Activated CD4-positive, CD25-positive, alpha-beta regulatory T cell (primary cell): ENCODE results near the gene PRKRIP1.
"Not testable (repeated sequence)": the region's sequence is repeated elsewhere in the genome, so short reads cannot be mapped to it uniquely, and the experiment has no call there.

ENCODE experiments used
- DNase-seq, 4 experiments: peaks; one replicate each; lab custom pipeline; 2025; lab: John Stamatoyannopoulos, UW

The PRKRIP1 gene

DNA sequence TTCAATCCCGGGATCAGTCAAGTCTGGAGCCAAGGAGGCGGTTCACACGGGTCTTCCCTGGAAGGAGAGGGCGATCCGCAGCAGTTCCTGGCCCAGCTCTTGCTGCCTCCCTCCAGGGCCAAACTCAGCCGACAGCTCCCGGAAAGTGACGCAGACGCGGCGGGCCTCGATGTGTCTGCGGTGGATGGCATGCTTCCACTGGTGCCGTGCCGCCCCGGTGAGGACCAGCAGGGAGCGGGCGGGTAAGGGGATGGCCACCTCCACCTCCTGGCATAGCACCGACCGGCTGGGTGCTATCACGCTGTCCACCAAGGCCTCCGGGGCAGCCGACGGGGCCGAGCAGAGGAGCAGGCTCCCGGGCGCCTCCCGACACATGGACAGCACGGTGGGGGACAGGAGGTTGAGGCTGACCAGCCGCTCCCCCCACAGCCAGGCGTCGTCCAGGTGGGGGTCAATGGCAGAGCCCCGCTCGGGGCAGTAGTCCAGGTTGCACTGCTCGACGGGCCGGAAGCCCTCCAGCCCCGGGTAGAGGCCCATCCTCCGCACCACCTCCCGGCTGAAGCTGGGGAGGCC is 61.3 kb downstream of the PRKRIP1 start:
- no peak for DNase-seq

DNA sequence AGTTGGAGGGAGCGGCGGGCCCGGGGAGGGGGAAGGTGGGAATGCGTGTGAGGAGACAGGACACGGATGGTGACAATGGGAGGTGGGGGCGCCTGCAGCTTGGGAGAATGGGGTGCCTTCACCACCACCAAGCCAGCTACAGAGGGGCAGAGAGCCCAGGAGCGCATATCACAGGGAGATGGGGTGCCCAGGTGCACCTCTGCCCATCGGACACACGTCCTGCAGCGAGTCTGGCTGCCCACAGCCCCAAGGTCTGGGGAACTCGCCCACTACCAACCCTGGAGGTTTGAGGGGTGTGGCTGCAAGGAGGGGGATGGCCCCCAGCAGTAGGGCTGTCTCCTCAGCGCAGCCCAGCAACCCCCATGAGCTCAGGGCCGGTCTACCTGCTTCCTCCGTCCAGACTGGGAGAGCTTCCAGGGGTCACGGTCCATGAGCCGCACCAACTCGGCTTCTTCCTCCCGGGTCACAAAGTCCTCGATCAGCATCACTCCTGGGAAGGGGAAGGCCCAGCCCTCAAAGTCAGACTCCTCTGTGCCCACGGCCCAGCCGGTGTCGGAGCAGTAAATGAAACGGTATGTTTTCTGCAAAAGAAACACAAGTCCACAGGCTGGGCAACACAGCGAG is 63.2 kb downstream of the PRKRIP1 start:
- no peak for DNase-seq

DNA sequence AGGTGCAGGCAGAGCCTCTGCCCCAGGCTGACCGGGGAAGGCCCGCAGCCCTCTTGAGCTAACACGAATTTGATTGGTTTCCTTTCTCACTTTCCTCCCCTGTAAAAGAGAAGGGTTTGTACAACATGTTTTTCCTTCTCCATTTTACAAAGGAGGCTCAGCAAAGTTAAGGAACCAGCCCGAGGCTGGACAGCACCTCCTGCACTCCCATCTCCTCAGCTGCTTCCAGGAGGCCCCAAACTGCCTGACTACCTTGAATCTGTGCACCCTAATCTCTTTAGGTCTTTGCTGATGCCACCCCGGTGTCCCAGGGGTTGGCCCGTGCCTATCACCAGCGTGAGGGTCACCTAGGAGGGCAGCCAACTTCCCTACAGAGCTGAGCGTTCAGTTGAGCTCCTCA is 64.3 kb downstream of the PRKRIP1 start:
- no peak for DNase-seq

DNA sequence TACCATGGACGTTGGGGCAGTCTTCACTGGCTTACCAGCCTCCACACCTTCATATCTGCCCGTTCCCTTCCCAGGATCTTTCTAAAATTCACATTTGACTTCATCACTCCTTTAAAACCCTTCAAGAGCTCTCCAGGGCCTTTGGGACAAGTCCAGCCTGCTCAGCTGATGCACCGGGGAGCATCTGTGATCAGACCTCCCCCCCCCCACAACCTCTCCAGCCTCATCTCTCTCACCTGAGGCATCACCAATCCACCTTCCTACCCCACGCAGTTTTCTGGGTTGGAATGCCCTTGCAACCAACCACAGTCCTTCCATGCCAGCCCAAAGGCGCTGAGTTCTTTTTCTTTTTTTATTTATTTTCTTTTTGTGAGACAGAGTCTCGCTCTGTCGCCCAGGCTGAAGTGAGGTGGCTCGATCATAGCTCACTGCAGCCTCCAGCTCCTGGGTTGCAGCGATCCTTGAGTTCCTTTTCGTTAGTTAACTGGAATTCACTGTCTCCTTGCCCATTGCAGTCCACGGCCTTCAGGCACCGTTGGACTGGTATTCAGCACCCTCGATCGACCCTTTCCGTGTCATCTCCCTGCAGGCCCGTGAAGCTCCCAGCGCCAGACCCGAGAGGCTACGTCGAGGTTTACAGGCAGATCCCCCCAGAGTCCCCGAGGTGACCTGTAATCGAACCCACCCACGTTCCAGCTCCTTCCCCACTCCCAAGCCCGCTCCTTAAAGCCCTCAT is 67.8 kb downstream of the PRKRIP1 start:
- no peak for DNase-seq

DNA sequence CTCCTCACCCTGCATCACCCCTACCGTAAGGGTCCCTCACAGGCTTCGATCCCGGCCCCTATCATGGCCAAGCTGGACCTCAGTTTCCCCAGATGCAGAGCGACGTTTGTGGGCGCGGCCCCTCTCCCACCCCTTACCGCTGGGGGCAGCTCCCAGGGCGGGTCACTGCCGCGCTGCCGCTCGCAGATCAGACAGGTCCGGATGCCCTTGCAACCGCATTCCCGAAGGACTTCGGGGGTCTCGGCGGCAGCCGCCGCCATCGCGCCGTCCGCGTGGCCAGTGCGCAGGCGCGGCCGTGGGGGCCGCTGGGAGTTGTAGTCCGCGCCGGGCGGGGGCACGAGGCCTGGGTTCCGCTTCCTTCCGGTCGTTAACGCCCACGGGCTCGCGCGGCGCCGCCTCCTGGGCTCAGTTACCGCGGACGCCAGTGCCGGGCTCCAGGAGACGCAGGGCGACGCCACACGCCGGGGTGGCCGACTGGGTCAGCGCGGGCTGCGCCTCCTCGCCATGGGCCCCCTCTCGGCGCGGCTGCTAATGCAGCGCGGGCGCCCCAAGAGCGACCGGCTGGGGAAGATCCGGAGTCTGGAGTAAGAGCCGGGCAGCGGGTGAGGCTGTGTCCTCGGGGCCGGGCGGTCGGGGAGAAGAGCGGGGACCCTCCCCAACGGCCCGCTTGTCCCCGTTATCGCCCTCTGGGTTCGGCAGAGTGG is 68.6 kb downstream of the PRKRIP1 start, which contains the start of the genes ALKBH4 and LRWD1:
Gene ALKBH4, minus strand, starts transcription at position 287 of the 704 bp plus-strand sequence. Its CDS starts 27 bp downstream, at position 260.
Gene LRWD1, plus strand, starts transcription at position 408 of the 704 bp plus-strand sequence. Its CDS starts 97 bp downstream, at position 505.
- peak; percentile 89 to 95 (median 91) for DNase-seq

DNA sequence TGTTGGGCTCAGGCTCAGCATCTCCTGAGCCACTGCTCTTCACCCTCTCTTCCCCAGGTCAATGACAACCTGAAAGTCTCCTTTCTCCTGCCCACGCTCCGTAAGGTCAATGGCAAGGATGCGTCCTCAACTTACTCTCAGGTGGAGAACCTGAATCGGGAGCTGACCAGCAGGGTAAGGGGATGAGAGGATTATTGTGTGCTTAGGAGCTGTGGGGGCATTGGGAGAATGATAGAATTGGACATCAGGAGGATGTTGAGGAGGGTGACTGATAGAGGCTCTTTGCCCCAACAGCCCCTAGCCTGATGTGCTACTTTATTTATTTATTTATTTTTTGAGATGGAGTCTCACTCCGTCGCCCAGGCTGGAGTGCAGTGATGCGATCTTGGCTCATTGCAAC is 69.9 kb downstream of the PRKRIP1 start:
- no peak for DNase-seq

DNA sequence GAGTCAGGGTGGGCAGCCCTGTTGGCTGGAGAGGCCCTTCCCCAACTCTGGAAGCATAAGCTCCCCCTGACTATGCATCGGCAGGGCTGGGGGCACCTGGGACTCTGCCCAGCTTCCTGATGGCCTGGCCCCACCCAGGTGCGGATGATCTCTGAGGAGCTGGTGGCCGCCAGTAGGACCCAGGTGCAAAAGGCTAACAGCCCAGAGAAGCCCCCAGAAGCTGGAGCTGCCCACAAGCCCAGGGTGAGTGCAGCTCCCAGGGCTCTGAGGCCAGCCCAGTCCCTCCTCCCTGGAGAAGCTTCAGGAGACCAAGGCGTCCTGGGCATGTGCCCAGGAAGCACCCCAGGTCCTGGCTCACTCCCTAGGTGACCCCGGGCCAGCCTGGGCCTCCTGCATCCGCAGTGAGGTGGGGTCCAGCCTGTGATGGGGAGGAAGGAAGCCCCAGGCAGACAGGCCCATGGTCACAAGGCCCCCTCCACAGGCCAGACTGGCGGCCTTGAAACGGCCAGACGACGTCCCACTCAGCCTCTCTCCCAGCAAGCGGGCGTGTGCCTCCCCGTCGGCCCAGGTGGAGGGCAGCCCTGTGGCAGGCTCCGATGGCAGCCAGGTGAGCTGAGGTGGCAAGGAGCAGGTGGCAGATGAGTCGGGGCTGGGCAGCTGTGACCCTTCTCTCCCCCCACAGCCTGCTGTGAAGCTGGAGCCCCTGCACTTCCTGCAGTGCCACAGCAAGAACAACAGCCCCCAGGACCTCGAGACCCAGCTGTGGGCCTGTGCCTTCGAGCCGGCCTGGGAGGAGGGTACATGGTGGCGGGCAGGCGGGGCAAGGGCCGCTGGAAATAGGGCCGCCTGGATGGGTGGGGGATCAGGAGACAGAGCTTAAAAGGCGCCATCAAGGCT is 71.7 kb downstream of the PRKRIP1 start:
- DNase-seq = no peak

DNA sequence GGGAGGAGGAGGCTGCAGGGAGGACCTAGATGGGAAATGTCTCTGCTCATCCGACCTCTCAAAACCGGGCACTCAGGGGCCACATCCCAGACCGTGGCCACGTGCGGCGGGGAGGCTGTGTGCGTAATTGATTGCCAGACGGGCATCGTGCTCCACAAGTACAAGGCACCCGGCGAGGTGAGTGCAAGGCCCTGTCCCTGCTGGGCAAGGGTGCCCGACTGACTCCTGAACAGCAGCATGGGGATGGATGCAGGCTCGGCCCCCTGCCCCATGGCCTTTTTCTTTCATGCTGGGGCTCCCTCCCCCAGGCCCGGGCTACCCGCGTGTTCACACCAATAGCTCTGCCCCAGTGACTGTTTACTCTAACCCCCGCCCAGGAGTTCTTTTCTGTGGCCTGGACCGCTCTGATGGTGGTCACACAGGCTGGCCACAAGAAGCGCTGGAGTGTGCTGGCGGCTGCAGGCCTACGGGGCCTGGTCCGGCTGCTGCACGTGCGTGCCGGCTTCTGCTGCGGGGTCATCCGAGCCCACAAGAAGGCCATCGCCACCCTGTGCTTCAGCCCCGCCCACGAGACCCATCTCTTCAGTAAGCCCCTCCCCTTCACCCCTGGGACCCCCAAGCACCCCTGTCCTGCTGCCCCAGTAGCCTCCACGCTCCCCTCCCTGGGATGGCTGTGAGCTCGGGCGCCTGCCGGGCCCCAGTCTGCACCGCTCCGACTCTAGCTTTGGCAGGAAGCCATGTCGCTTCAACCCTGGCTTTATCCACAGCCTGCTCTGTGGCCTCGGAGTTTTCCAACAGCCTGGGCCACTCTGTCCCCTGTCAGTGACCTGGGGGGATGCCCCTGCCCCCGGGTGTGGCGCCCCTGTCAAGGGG is 72.6 kb downstream of the PRKRIP1 start:
- DNase-seq = no peak

DNA sequence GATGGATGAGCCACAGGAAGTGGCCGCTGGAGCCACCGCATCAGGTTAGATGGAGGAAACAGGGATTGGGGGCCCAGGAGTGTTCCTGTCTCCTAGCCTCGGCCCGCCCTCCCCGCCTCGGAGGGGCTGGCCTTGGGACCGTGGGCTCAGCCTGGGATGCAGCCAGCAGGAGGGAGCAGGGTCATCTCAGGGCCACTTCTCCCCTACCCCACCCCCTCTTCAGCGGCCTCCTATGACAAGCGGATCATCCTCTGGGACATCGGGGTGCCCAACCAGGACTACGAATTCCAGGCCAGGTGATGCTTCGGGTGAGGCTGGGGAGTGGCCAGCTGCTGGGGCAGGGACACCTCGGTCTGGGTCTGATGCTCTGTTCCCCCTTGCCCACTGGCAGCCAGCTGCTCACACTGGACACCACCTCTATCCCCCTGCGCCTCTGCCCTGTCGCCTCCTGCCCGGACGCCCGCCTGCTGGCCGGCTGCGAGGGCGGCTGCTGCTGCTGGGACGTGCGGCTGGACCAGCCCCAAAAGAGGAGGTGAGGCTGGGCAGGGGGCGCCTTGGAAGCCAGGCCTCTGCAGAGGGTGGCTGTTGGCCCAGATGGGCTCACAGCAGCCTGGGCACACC is 73.3 kb downstream of the PRKRIP1 start:
- DNase-seq = no peak

DNA sequence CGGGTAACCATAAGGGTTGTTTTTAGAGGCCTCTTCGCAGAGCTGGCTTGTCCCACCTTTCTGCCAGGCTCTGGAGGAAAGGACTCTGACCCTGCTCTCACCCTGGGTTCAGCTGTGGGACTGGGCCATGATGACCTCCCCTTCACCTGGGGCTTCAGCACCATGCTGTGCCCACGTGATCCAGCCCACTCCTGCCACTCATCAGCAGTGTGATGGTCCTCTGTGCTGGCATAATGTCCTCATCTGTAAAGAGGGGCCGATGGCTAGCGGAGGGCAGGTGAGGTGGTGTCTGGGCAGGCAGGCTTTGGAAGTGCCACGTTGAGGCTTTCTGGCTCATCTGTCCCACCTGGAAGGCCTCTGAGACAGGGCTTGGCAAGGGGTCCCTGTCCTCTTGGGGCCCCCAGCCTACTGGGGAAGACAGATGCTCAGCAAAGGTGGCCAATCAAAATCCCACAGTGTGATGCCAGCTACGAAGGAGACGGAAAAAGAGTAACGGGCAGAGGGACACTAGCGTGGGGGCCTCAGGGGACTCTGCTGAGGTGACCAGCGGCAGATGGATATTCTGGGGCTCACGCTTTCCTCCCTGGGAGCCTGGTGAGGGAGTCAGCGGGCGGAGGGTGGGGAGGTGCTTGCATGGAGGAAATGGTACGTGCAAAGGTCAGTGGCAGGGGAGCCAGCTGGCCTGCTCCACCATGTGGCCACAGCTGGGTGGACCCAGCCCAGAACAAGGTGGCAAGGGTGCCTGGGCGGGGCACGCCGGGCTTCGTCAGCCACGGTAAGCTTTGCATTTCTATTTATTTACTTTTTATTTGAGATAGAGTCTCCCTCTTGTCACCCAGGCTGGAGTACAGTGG is 74.0 kb downstream of the PRKRIP1 start:
- no peak for DNase-seq

DNA sequence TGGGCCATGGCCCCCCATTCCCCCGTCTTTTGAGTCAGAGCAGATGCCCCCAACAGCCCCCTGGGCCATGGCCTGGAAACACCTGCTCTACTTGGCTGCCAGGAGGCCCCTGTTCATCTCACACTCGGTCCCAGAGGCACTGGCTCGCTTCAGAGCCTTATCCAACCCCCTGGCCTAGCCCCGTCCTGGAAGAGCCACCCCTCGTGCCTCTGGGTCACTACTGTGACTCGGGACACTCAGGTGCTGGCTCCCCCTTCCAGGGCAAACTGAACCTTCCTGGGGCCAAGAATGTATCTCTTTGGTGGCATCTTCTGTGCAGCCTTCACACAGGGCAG is 75.6 kb downstream of the PRKRIP1 start:
- no peak for DNase-seq

DNA sequence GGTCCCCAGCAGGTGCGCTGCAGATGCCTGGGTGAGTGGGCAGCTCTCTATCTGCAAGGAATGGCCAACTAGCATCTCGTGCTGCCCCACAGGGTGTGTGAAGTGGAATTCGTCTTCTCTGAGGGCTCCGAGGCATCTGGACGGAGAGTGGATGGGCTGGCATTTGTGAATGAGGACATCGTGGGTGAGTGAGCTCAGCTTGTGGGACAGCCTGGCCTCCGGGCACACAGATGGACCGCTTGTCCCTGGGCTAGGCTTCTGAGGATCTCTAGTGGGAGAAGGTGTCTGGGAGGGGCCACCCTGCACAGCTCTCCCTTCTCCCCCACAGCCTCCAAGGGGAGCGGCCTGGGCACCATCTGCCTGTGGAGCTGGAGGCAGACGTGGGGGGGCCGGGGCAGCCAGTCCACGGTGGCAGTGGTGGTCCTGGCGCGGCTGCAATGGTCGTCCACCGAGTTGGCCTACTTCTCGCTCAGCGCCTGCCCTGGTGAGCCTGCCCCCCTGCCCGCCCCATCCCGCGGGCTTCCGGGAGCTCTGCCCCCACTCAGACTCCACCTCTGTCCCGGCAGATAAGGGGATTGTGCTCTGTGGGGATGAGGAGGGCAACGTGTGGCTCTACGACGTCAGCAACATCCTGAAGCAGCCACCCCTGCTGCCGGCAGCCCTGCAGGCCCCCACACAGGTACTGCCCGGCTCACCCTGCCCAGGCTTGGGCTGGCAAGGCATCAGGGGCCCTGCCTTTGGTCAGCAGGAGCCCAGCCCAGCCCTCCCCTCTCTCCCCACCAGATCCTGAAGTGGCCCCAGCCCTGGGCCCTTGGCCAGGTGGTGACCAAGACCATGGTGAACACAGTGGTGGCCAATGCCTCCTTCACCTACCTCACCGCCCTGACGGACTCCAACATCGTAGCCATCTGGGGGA is 76.2 kb downstream of the PRKRIP1 start:
- DNase-seq = no peak

DNA sequence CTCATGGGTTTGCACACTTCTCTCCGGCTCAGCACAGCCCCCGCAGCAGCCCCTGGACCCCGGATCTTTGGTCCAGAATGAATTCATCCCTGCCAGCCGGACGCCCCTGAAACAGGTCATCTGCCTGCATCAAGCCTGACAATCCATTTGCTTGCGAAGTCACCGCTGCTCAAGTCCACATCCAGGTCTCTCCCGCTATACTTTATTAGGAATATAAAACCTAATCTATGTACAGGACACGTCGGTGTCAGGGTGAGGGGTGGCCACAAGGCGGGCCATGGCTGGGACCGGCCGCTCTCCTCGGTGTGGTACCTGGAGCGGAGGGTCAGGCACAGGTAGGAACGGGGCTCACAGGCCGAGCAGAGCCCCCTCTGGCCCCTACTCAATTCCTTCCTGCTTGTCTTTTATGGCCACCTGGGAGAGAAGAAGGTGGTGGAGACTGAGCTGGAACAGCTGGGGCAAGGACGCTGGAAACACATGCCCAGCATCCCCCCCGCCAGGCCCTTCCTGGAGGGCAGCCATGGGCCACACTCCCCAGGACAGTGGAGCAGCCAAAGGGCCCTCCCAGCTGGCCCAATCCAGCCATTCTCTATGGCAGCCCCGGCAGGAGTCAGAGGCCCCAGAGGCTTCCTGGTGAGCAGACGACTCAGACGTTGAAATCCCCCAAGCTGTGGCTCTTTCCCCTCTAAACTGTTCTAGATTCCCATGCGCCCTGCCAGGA is 77.3 kb downstream of the PRKRIP1 start:
- DNase-seq = no peak

DNA sequence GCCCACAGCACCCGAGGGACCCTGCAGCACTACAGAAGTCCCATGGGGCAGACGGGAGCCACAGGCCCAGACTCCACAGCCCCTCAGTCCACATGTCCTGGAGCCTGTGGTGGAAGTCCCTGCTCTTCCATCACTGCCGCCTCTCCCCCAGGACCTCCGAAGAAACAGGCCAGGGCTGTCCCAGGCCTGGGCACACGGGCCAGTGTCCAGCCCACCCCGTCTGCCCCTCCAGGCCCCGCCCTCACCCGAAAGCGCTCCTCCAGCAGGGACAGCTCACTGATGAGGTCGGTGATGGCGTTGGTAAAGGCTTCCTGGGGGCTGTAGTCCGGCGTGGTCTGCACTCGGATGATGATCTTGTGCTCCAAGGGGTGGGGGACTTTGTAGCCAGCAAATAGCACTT is 78.0 kb downstream of the PRKRIP1 start:
- not testable (repeated sequence) for DNase-seq

DNA sequence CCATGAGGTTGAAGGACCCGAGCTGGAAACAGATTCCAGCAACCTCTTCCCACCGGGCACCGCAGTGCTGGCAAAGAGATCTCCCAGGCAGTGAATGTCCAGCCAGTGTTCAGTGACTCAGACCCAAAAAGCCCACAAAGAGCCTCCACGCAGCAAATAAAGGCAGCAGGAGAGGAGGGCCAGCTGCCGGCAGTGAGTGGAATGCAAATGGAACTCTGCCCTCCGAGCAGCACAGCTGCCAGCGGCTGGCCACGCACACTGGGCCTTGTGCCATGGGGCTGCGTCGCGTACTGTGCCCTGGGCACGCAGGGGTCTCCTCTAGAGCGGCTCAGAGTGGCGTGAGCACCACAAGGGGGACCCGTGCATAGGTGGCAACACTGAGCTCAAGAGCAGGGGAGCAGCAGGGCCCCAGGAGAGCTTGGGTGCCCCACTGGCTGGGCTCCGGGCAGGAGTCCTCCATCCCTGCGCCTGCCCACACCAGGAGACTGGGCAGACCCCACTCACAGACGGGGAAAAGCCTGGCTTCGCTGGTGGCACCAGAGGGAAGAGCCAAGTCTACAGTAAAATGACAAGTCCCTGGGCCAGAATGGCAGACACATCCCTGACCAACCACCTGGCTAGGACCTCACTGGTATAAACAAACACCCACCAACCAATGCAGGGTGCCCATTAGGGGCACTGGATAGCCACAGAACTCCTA is 78.7 kb downstream of the PRKRIP1 start:
- DNase-seq = not testable (repeated sequence)
